Mesothelial cell of epicardium (in vitro differentiated cells): ENCODE results near the gene LMTK2. TPM values are rescaled to one million over a fixed set of nuclear protein-coding genes. Genes with fewer than 3 reads are reported as not detected.

ENCODE experiments used
- DNase-seq, 2 experiments: peaks; one replicate each; pipeline ENCODE4 v3.0.0; 2021; ENCODE audit warnings: low spot score in 2 of 2; ENCODE audit not compliant: unreplicated experiment in 2 of 2
- H3K27ac Mint-ChIP-seq: 2 replicates; pipeline ENCODE4 v1.8.0; 2021; ENCODE audit warnings: mixed read lengths
- H3K27me3 Mint-ChIP-seq: 2 replicates; pipeline ENCODE4 v1.8.0; 2021; ENCODE audit warnings: low read depth, mixed read lengths
- H3K36me3 Mint-ChIP-seq: 2 replicates; pipeline ENCODE4 v1.8.0; 2021; ENCODE audit warnings: mixed read lengths
- H3K4me1 Mint-ChIP-seq: 2 replicates; pipeline ENCODE4 v1.8.0; 2021; ENCODE audit warnings: mixed read lengths
- H3K4me3 Mint-ChIP-seq: 2 replicates; pipeline ENCODE4 v1.8.0; 2021; ENCODE audit warnings: mild to moderate bottlenecking, moderate library complexity, mixed read lengths
- H3K9me3 Mint-ChIP-seq: 2 replicates; pipeline ENCODE4 v1.8.0; 2021; ENCODE audit warnings: mixed read lengths
- total RNA-seq: library from RNA; stranded (reverse); gene quantifications from 3 replicates; pipeline ENCODE4 v1.2.1, GENCODE V29; 2021
- TF ChIP-seq, protein P1 (sequence below): fragments of 200-600 bp; sonication (generic); IDR thresholded peaks from one replicate; pipeline ENCODE4 v1.5.0; 2021; ENCODE audit warnings: antibody characterized with exemption; ENCODE audit not compliant: unreplicated experiment

Gene LMTK2
- total RNA-seq, 1 donor from 2014 or later = 23.1 TPM

- Mint-ChIP-seq H3K4me1 (peaks cover 24% of the 10 kb centered on the region), H3K27me3 (no peaks in the 10 kb centered on the region), H3K36me3 (peaks cover 7% of the 10 kb centered on the region), H3K27ac (no peak overlapping the region), H3K4me3 (no peak overlapping the region), H3K9me3 (no peaks in the 10 kb centered on the region)
- TF ChIP-seq, protein P1, sequence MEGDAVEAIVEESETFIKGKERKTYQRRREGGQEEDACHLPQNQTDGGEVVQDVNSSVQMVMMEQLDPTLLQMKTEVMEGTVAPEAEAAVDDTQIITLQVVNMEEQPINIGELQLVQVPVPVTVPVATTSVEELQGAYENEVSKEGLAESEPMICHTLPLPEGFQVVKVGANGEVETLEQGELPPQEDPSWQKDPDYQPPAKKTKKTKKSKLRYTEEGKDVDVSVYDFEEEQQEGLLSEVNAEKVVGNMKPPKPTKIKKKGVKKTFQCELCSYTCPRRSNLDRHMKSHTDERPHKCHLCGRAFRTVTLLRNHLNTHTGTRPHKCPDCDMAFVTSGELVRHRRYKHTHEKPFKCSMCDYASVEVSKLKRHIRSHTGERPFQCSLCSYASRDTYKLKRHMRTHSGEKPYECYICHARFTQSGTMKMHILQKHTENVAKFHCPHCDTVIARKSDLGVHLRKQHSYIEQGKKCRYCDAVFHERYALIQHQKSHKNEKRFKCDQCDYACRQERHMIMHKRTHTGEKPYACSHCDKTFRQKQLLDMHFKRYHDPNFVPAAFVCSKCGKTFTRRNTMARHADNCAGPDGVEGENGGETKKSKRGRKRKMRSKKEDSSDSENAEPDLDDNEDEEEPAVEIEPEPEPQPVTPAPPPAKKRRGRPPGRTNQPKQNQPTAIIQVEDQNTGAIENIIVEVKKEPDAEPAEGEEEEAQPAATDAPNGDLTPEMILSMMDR = no peak
- DNase-seq = no peak
These were observed 148.4 kb downstream of the LMTK2 start for GRCh38 chr7:98254951-98255610.

DNA sequence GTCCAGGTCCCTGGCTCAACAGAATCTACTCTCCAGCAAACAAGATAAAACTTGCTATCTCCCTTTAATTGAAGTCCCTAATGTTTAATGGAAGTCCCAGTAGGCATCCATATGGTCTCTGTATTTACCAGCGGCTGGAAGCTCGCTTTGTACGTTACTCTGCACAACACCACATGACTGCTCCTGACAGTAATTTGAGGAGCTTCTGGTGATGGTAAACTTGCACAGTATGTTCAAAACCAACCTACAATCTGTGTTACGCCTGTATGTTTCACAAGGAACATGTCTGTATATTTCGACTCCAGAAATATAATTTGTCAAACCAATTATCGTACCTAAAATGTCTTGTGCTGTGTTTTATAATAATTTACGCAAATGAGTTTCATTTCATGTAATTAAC is 149.8 kb downstream of the LMTK2 start:
- TF ChIP-seq, protein P1 = no peak
- Mint-ChIP-seq H3K4me1 (peaks cover 14% of the 10 kb centered on the region), H3K4me3 (no peak overlapping the region), H3K27ac (no peak overlapping the region), H3K9me3 (no peaks in the 10 kb centered on the region), H3K36me3 (peaks cover 9% of the 10 kb centered on the region), H3K27me3 (no peaks in the 10 kb centered on the region)
- no peak for DNase-seq

- DNase-seq = no peak
- no peak overlapping the region for H3K4me3 Mint-ChIP-seq
- TF ChIP-seq, protein P1 = no peak
- H3K4me1 Mint-ChIP-seq = peaks cover 5% of the 10 kb centered on the region
- H3K27ac Mint-ChIP-seq = no peak overlapping the region
- no peaks in the 10 kb centered on the region for H3K27me3 Mint-ChIP-seq
- peaks cover 14% of the 10 kb centered on the region for H3K36me3 Mint-ChIP-seq
- no peaks in the 10 kb centered on the region for H3K9me3 Mint-ChIP-seq
These were observed 151.0 kb downstream of the LMTK2 start for GRCh38 chr7:98257701-98258100.

Other genes starting within 250 kb of the LMTK2 start
- gene ASNS, start 234.5 kb upstream of the LMTK2 start, total RNA-seq = 26.1 to 27.5 TPM (median 26.8 TPM) in 3 replicates
- not detected in 3 replicates for gene OCM2, start 116.7 kb upstream of the LMTK2 start, total RNA-seq
- 0.57 to 1.0 TPM in 2 of 3 replicates, not detected in the other for gene BHLHA15, start 104.6 kb downstream of the LMTK2 start, total RNA-seq
- gene TECPR1, start 145.4 kb downstream of the LMTK2 start, total RNA-seq = 35.7 to 38.0 TPM (median 37.0 TPM) in 3 replicates
- 112 to 115 TPM (median 113 TPM) in 3 replicates for gene BRI3, start 174.8 kb downstream of the LMTK2 start, total RNA-seq